NCI-H187 treated with DMSO at 0.1 percent for 48 hours (cell line): ENCODE measurements around the gene DOK5.

ENCODE experiments used
- DNase-seq: peaks from one replicate; lab custom pipeline; 2025; lab: John Stamatoyannopoulos, UW

DOK5 gene

DNA sequence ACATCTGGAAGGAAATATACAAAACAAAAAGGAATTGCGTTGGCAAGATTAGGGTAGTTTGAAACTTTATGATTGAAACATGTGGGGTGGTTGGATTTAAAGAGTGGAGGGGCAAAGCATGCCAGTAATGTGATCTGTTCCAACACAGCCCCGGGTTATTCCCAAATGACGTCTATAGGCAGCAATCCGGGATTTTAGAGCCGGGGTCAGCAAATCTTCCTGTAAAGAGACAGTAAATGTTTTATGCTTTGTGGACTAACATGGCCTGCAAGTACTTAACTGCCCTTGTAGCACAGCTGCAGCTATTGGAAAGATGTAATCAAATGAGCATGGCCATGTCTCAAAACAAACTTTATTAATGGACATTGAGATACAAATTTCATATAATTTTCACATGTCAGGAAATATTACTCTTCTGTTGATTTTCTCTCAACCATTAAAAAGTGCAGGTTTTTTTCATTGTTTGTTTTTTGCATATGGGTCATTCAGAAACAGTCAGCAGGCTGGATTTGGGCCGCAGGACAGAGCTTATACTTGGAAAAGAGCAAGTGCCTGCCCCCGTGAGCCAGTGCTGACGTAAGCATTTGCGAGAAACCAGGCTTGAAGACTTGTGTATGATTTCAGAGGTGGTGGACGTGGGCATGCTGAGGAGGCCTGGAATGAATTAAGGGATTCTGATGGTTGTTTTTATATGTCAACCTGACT lies 136.5 kb downstream of the DOK5 start:
- DNase-seq, result no peak

DNA sequence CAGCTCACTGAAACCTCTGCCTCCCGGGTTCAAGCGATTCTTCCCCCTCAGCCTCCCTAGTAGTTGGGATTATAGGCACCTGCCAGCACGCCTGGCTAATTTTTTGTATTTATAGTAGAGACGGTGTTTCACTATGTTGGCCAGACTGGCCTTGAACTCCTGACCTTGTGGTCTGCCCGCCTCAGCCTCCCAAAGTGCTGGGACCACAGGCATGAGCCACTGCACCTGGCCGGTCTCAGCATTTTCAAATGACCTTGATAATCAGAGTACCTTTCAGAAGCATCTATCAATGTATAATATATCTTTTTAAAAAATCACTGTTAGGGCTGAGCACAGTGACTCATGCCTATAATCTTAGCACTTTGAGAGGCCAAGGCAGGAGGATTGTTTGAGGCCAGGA lies 143.0 kb downstream of the DOK5 start:
- DNase-seq, result no peak

GRCh38 chr20:54619181-54619580 lies 143.8 kb downstream of the DOK5 start:
- DNase-seq, result no peak

GRCh38 chr20:54619682-54620081 lies 144.3 kb downstream of the DOK5 start:
- no peak for DNase-seq

GRCh38 chr20:54620611-54621010 lies 145.2 kb downstream of the DOK5 start:
- no peak for DNase-seq

- no peak for DNase-seq
These were observed 147.2 kb downstream of the DOK5 start for GRCh38 chr20:54622333-54623295.

- DNase-seq, result no peak
These were observed 148.7 kb downstream of the DOK5 start for GRCh38 chr20:54623991-54624569.

DNA sequence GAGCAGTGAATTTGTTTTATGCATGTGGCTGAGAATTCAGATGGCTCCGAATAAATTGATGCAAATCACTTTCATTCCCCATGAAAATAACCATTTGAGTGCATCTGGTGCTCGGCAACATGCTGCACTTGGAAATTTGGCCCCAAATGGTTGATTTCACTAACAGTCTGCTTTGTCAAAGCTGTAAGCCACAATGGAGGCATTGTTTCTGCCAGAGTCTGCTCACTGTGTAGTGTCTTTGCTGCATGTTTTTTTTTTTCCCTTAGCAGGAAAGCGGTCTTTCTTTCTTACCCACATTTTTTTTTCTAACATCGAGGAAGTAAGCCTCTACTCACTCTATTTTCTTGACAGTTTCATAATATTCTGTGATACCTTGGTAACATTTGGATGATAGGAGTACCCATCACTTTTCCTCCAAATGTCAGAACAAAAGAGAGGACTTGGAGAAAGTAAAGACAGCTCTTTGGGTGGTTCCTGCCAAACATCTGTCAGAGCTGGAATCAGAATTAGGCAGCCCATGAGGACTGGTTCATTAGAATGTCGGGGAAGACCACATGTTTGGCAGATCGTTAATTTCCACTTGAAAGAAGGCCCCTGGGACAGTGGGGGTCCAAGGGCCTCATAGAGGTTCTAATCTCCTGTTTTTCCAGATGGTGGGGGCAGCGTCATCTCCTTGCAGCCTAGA lies 149.5 kb downstream of the DOK5 start:
- DNase-seq, result no peak

GRCh38 chr20:54625497-54625896 lies 150.1 kb downstream of the DOK5 start:
- DNase-seq, result no peak

- no peak for DNase-seq
These were observed 150.7 kb downstream of the DOK5 start for GRCh38 chr20:54626126-54626525.

- DNase-seq, result no peak
These were observed 154.2 kb downstream of the DOK5 start for GRCh38 chr20:54629632-54630031.

GRCh38 chr20:54630582-54630981 lies 155.2 kb downstream of the DOK5 start:
- no peak for DNase-seq

GRCh38 chr20:54631059-54631458 lies 155.7 kb downstream of the DOK5 start:
- DNase-seq, result no peak

DNA sequence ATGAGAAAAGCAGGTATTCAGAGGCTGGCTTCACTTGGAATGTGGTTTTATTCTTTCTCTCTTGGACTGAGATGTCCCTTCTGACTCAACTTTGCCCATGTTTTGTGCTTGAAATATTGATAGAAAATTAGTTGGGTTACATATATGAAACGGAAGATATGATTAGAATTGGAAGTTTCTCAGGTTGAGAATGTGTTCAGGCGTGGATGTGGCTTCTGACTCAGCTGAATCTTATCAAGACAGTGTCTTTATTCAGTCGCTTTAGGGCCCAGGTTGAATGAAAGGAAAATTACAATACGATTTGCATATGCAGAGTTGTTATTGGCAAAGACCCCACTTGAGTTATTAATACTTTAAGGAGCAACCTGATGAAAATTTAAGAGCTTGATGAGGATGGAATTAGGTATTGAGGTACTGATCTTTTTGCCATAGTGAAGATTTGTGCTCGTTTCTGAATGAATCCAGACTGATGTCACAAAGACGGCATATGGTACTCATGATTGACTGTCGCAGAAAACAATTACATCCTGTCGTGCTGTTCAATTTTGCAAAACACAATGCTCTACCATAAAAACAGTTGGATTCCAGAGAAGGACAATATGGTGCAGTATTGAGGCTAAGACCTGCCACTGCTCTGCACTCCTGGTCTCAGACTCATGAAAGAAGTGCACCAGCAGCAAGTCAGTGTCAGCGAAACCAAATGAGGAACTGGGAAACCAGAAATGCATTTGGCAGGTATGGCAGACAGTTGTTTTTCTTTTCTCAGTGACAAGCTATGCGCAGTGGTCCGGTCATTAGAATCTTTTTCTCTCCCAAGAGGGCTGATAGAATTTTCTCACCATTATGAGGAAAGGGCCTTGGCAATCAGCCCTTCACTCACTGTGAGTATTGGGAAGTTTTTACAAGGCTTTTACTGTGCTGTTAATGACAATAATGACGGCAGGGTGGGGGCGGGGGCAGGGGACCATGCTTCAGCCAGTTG lies 158.3 kb downstream of the DOK5 start:
- no peak for DNase-seq

DNA sequence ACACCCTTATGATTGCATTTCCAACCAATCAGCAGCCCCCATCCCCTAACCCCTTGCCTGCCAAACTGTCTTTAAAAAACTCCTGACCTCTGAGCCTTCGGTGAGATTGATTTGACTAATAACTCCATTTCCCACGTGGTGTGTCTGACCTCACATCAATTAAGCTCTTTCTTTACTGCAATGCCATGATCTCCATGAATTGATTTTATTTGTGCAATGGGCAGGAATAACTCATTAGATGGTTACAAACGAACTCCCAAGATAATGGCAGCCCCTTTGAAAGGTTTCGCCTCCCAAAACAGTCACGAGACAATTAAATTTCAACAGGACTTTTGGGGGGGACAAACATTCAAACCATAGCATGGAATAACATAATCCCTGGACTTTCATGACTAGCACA lies 161.2 kb downstream of the DOK5 start:
- no peak for DNase-seq

DNA sequence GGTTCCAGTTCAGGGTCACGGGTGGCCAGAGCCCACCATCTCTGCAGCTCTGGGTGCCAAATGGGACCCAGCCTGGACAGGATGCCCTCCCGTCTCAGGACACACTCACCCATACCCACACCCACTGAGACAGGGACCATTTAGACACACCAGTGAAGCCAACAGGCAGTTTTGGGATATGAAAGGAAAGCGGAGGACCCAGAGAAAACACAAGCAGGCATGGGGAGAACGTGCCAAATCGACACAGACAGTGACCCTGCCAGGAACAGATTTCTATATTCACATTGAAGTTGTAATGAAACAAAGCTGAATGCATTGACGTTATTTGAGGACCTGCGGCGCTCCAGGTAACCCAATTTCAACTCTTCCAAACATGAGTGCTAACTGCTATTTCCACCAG lies 164.5 kb downstream of the DOK5 start:
- DNase-seq, result no peak

- no peak for DNase-seq
These were observed 165.4 kb downstream of the DOK5 start for GRCh38 chr20:54640800-54641199.

DNA sequence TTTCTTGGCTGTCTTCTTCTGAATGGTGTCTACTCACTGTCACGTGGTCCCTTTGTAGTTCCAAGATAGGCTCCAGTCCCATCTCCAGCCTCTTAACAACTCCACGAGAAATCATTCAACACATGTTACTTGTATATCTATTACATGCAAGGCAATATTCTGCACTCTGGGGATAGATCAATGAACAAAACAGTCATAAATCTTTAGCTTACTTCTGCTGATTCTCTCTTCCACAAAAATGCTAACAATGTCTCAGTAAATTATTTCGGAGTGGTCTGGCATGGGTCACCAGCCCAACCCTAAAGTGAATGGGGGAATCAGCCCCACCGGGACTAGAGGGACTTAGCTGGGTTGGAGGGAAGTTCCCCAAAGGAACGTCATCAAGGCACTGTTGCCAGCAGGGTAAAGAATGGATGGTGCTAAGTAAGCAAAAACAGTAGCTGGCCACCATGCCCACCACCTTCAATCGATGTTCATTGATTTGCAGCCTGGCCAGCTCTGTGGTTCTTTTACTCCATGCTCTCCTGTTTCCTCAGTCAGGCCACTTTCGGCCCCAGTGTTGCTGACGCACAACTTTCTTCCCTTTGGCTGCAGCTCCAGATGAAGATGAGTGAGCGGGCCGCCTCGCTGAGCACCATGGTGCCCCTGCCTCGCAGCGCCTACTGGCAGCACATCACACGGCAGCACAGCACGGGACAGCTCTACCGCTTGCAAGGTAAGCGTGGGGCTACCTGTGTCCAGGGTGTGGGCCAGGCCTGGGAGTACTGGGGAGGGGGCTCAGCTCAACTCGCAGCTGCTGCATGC lies 167.7 kb downstream of the DOK5 start:
- no peak for DNase-seq

DNA sequence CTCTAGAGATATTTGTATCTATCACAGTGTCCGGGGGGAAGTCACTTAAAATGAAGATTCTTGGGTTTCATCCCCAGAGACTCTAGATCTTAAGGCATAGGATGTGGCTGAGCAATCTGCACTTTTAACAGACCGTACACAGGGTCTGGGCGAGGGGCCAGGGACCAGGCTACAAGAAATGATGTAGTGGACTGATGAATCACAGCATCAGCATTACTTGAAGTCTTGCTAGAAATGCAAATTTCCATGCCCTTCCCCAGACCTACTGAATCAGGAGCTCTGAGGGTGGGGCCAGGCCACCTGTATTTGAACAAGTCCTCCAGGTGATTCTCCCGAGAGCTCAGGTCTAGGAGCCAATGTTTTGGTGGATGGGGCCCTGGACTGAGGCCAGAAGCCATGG lies 168.4 kb downstream of the DOK5 start:
- DNase-seq, result no peak

DNA sequence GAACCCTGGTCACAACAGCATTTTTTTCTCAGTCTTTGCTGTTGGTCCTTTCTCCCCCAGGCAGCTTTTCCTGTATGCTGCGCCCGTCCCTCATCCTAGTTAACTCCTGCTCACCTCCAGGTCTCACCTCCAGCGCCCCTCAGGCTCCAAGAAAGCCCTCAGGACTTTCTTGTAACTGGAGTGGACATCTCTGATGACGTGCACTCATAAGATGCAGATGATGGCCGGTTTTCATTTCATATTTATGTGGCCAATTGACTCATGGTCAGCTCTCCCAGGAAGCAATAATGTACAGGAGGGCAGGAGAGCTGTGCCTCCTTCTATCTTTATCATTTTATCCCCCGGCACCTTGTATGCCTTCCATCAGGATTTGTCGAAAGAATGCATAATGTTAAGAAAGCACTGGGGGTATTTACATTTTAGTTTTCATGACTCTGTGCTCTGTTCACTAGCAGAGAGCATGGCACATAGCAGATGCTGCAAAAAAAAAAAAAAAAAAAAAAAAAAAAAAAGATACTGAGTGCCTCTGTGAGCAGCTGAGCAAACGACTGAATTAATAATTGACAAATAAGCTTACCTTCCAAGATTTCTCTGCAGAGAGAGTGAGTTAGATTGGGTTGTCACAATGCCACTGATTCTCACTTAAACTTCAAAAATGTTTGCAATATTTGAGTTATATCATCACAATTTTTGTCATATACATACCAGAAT lies 170.2 kb downstream of the DOK5 start:
- no peak for DNase-seq
